ENCODE results near the gene CDH13. TPM values are rescaled to one million over a fixed set of nuclear protein-coding genes. Genes with fewer than 3 reads are reported as not detected.

The CDH13 gene
- total and polyA plus RNA-seq, 2 experiments from 2014 or later: 2.9 to 4.8 TPM

GRCh38 chr16:82612263-82612662, 14.5 kb upstream of the CDH13 start:
- H3K36me3 ChIP-seq: no peaks in the 10 kb centered on the region
- no peaks in the 10 kb centered on the region for H3K9me3 ChIP-seq (ENCODE audit: low read depth)
- H3K4me1 ChIP-seq (ENCODE audit: low read depth): no peaks in the 10 kb centered on the region
- no peak overlapping the region for H3K4me3 ChIP-seq
- H3K27me3 ChIP-seq: no peaks in the 10 kb centered on the region
- no peak for DNase-seq (ENCODE audit: low read depth in 1 of 2, low spot score in 1 of 2)
- H3K27ac ChIP-seq: no peak overlapping the region
- TF ChIP-seq CTCF (IDR thresholded peaks at IDR 0.05; ENCODE audit: low read depth, low read length): no peak

GRCh38 chr16:82616356-82616755, 10.4 kb upstream of the CDH13 start:
- Histone ChIP-seq H3K4me3 (no peak overlapping the region), H3K27me3 (no peaks in the 10 kb centered on the region), H3K27ac (no peak overlapping the region), H3K4me1 (ENCODE audit: low read depth) (no peaks in the 10 kb centered on the region), H3K9me3 (ENCODE audit: low read depth) (no peaks in the 10 kb centered on the region), H3K36me3 (no peaks in the 10 kb centered on the region)
- no peak for DNase-seq (ENCODE audit: low read depth in 1 of 2, low spot score in 1 of 2)
- no peak for TF ChIP-seq CTCF (IDR thresholded peaks at IDR 0.05; ENCODE audit: low read depth, low read length)

GRCh38 chr16:82621781-82622180, 5.0 kb upstream of the CDH13 start:
- Histone ChIP-seq H3K36me3 (no peaks in the 10 kb centered on the region), H3K27me3 (peaks cover 43% of the 10 kb centered on the region), H3K9me3 (ENCODE audit: low read depth) (no peaks in the 10 kb centered on the region), H3K27ac (no peak overlapping the region), H3K4me3 (no peak overlapping the region), H3K4me1 (ENCODE audit: low read depth) (no peaks in the 10 kb centered on the region)
- DNase-seq (ENCODE audit: low read depth in 1 of 2, low spot score in 1 of 2): no peak
- TF ChIP-seq CTCF (IDR thresholded peaks at IDR 0.05; ENCODE audit: low read depth, low read length): peak; percentile 21

GRCh38 chr16:82623241-82623640, 3.5 kb upstream of the CDH13 start:
- Histone ChIP-seq H3K27me3 (peaks cover 54% of the 10 kb centered on the region), H3K4me3 (no peak overlapping the region), H3K36me3 (no peaks in the 10 kb centered on the region), H3K9me3 (ENCODE audit: low read depth) (no peaks in the 10 kb centered on the region), H3K27ac (no peak overlapping the region), H3K4me1 (ENCODE audit: low read depth) (peaks cover 4% of the 10 kb centered on the region)
- no peak for DNase-seq (ENCODE audit: low read depth in 1 of 2, low spot score in 1 of 2)
- TF ChIP-seq CTCF (IDR thresholded peaks at IDR 0.05; ENCODE audit: low read depth, low read length): no peak

- TF ChIP-seq CTCF (IDR thresholded peaks at IDR 0.05; ENCODE audit: low read depth, low read length): no peak
- H3K4me3 ChIP-seq: no peak overlapping the region
- no peaks in the 10 kb centered on the region for H3K9me3 ChIP-seq (ENCODE audit: low read depth)
- no peak for DNase-seq (ENCODE audit: low read depth in 1 of 2, low spot score in 1 of 2)
- peaks cover 9% of the 10 kb centered on the region for H3K4me1 ChIP-seq (ENCODE audit: low read depth)
- peaks cover 65% of the 10 kb centered on the region for H3K27me3 ChIP-seq
- H3K27ac ChIP-seq: no peak overlapping the region
- H3K36me3 ChIP-seq: no peaks in the 10 kb centered on the region
Observed at GRCh38 chr16:82625066-82625968, 1.5 kb upstream of the CDH13 start.

Measured in cardiac muscle cell (in vitro differentiated cells and primary cell).